H9 (cell line): ENCODE data around the gene BABAM1. TPM values are rescaled to one million over a fixed set of nuclear protein-coding genes. Genes with fewer than 3 reads are reported as not detected.

ENCODE experiments used
- DNase-seq: peaks from one replicate; pipeline ENCODE4 v3.0.0-alpha.2; 2017
- H2AFZ ChIP-seq: one replicate; pipeline ENCODE4 v1.6.1; 2013; ENCODE audit warnings: mild to moderate bottlenecking, low read length, control low read depth, moderate library complexity
- H2AK5ac ChIP-seq: 2 replicates; pipeline ENCODE4 v1.6.1; 2013; ENCODE audit warnings: low read length, control low read depth, mixed read lengths; ENCODE audit not compliant: insufficient read length
- H2BK120ac ChIP-seq: one replicate; pipeline ENCODE4 v1.6.1; 2013; ENCODE audit warnings: low read depth, mild to moderate bottlenecking, low read length, control low read depth, inconsistent platforms; ENCODE audit not compliant: poor library complexity, severe bottlenecking
- H2BK12ac ChIP-seq: 2 replicates; pipeline ENCODE4 v1.6.1; 2013; ENCODE audit warnings: low read length, control low read depth, mixed read lengths, low read depth; ENCODE audit not compliant: insufficient read length
- H2BK15ac ChIP-seq: 2 replicates; pipeline ENCODE4 v1.6.1; 2013; ENCODE audit warnings: low read depth, low read length, control low read depth
- H2BK20ac ChIP-seq: one replicate; pipeline ENCODE4 v1.6.1; 2013; ENCODE audit warnings: low read depth, mild to moderate bottlenecking, low read length, control low read depth, inconsistent platforms; ENCODE audit not compliant: poor library complexity, severe bottlenecking
- H2BK5ac ChIP-seq: 2 replicates; pipeline ENCODE4 v1.6.1; 2013; ENCODE audit warnings: low read length, control low read depth, mixed read lengths; ENCODE audit not compliant: insufficient read length
- H3K14ac ChIP-seq: 2 replicates; pipeline ENCODE4 v1.6.1; 2013; ENCODE audit warnings: low read length, control low read depth; ENCODE audit not compliant: insufficient read depth
- H3K18ac ChIP-seq: 2 replicates; pipeline ENCODE4 v1.6.1; 2013; ENCODE audit warnings: low read depth, mild to moderate bottlenecking, mixed read lengths, low read length, control low read depth; ENCODE audit not compliant: insufficient read length
- H3K23ac ChIP-seq: 2 replicates; pipeline ENCODE4 v1.6.1; 2013; ENCODE audit warnings: low read length, control low read depth, mixed read lengths, low read depth; ENCODE audit not compliant: insufficient read length
- H3K23me2 ChIP-seq: 2 replicates; pipeline ENCODE4 v1.6.1; 2013; ENCODE audit warnings: low read depth, mild to moderate bottlenecking, mixed read lengths, low read length, control low read depth; ENCODE audit not compliant: insufficient read length, poor library complexity, severe bottlenecking
- H3K27ac ChIP-seq: 2 replicates; pipeline ENCODE4 v1.5.1; 2013; ENCODE audit warnings: low read length, control low read depth, mixed read lengths, low read depth; ENCODE audit not compliant: insufficient read length
- H3K27me3 ChIP-seq: 2 replicates; pipeline ENCODE4 v1.6.1; 2013; ENCODE audit warnings: low read length, control low read depth, inconsistent platforms; ENCODE audit not compliant: insufficient read depth
- H3K4ac ChIP-seq: 2 replicates; pipeline ENCODE4 v1.6.1; 2013; ENCODE audit warnings: low read depth, mild to moderate bottlenecking, control low read depth, inconsistent platforms, low read length, moderate library complexity
- H3K4me1 ChIP-seq: 2 replicates; pipeline ENCODE4 v1.6.1; 2013; ENCODE audit warnings: low read length, control low read depth, inconsistent platforms; ENCODE audit not compliant: insufficient read depth
- H3K4me2 ChIP-seq: 2 replicates; pipeline ENCODE4 v1.6.1; 2013; ENCODE audit warnings: low read length, control low read depth, mixed read lengths; ENCODE audit not compliant: insufficient read length, insufficient read depth
- H3K56ac ChIP-seq: 2 replicates; pipeline ENCODE4 v1.6.1; 2013; ENCODE audit warnings: low read depth, mild to moderate bottlenecking, mixed read lengths, low read length, control low read depth; ENCODE audit not compliant: insufficient read length
- H3K79me1 ChIP-seq: 2 replicates; pipeline ENCODE4 v1.6.1; 2013; ENCODE audit warnings: low read depth, mild to moderate bottlenecking, moderate library complexity, low read length, control low read depth, inconsistent platforms; ENCODE audit not compliant: insufficient read depth, poor library complexity, severe bottlenecking
- H3K79me2 ChIP-seq: 2 replicates; pipeline ENCODE4 v1.6.1; 2013; ENCODE audit warnings: low read length, control low read depth, inconsistent platforms; ENCODE audit not compliant: insufficient read depth
- H3K9ac ChIP-seq: 2 replicates; pipeline ENCODE4 v1.6.1; 2013; ENCODE audit warnings: low read length, control low read depth, mixed read lengths; ENCODE audit not compliant: insufficient read length; ENCODE audit errors: extremely low read depth
- H3K9me3 ChIP-seq: one replicate; pipeline ENCODE4 v1.6.1; 2013; ENCODE audit warnings: low read depth, low read length, inconsistent platforms; ENCODE audit not compliant: control insufficient read depth
- H3T11ph ChIP-seq: one replicate; pipeline ENCODE4 v1.6.1; 2013; ENCODE audit warnings: mild to moderate bottlenecking, low read length, control low read depth, inconsistent platforms
- H4K20me1 ChIP-seq: one replicate; pipeline ENCODE4 v1.6.1; 2013; ENCODE audit not compliant: control insufficient read depth, insufficient read length, insufficient read depth
- H4K5ac ChIP-seq: 2 replicates; pipeline ENCODE4 v1.6.1; 2013; ENCODE audit warnings: low read depth, mild to moderate bottlenecking, mixed read lengths, low read length, control low read depth; ENCODE audit not compliant: insufficient read length
- H4K8ac ChIP-seq: replicated peaks from 2 replicates; pipeline ENCODE4 v1.6.1; 2013; ENCODE audit warnings: low read length, control low read depth, mixed read lengths, low read depth; ENCODE audit not compliant: insufficient read length
- H4K91ac ChIP-seq: 2 replicates; pipeline ENCODE4 v1.6.1; 2013; ENCODE audit warnings: low read depth, mild to moderate bottlenecking, moderate library complexity, mixed read lengths, low read length, control low read depth; ENCODE audit not compliant: insufficient read length
- H3K27ac Mint-ChIP-seq, 3 experiments: 2 replicates in 2 of 3; 3 replicates in 1 of 3; pipeline ENCODE4 v1.8.0; 2020 to 2021; ENCODE audit warnings: mixed read lengths in 3 of 3, mild to moderate bottlenecking in 1 of 3, moderate library complexity in 1 of 3
- H3K27me3 Mint-ChIP-seq: 2 replicates; pipeline ENCODE4 v1.8.0; 2021; ENCODE audit warnings: low read depth, mild to moderate bottlenecking, moderate library complexity, mixed read lengths
- H3K36me3 Mint-ChIP-seq, 3 experiments: 2 replicates in 2 of 3; 3 replicates in 1 of 3; pipeline ENCODE4 v1.8.0; 2020 to 2021; ENCODE audit warnings: low read depth in 3 of 3, mixed read lengths in 3 of 3; ENCODE audit not compliant: insufficient read depth in 1 of 3
- H3K4me1 Mint-ChIP-seq, 2 experiments: 2 replicates each; pipeline ENCODE4 v1.8.0; 2020; ENCODE audit warnings: mixed read lengths in 2 of 2
- H3K4me3 Mint-ChIP-seq, 2 experiments: 2 replicates in 1 of 2; 3 replicates in 1 of 2; pipeline ENCODE4 v1.8.0; 2020 to 2021; ENCODE audit warnings: mild to moderate bottlenecking in 2 of 2, mixed read lengths in 2 of 2, moderate library complexity in 1 of 2
- H3K9me3 Mint-ChIP-seq, 2 experiments: 2 replicates in 1 of 2; 3 replicates in 1 of 2; pipeline ENCODE4 v1.8.0; 2020; ENCODE audit warnings: mild to moderate bottlenecking in 2 of 2, mixed read lengths in 2 of 2, moderate library complexity in 1 of 2
- WGBS: extraction: QIAGEN DNeasy Blood & Tissue Kit; methylation state at CpG from one replicate; pipeline ENCODE4 v1.1.7; 2013; ENCODE audit warnings: missing lambda C conversion rate, low lambda C conversion rate, mixed read lengths; ENCODE audit not compliant: insufficient read length; ENCODE audit errors: extremely low coverage; 5-methylcytosine and 5-hydroxymethylcytosine counted together
- total RNA-seq: library from RNA; stranded (reverse); gene quantifications from 2 replicates; pipeline ENCODE4 v1.2.1, GENCODE V29; 2021
- TF ChIP-seq, protein P1 (sequence below): fragments of 200-600 bp; sonication (generic); conservative IDR thresholded peaks from 3 replicates; pipeline ENCODE4 v1.8.0; 2021; ENCODE audit warnings: antibody characterized with exemption, mild to moderate bottlenecking

The BABAM1 gene
- total RNA-seq, 1 experiment from 2014 or later = 130 TPM

DNA sequence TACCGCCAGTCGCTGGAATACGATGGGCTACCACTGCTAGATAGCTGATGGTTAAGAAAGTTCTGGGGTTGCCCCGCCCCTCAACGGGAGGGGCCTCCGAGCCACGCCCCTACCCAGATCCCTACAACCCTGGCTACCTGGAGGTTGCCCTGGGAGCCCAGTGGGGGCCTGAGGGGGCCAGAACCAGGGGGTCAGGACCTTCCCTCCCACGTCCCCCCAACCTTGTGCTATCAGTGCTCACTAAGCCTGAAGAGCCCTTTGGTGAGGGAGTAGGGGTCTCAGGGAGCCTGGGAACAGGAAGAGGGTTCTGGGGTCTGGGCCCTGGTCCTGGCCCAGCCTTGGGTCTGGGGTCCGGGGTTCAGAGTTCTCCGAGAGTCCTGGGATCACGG, 32.3 kb upstream of the BABAM1 start:
- Histone ChIP-seq H3K14ac (peak overlapping the region; percentile 16; the same call in 1 of the 2 replicates), H3K56ac (no peak overlapping the region), H2AFZ (no peak overlapping the region), H3K79me2 (peaks cover 7% of the 10 kb centered on the region), H4K20me1 (no peaks in the 10 kb centered on the region), H4K91ac (no peak overlapping the region), H3K9ac (peak overlapping the region; percentile 27), H3K4ac (no peak overlapping the region), H3K27me3 (no peaks in the 10 kb centered on the region), H2BK5ac (no peak overlapping the region), H3K4me2 (peak overlapping the region; percentile 69), H3K79me1 (peaks cover 3% of the 10 kb centered on the region), H3K23me2 (peaks cover 6% of the 10 kb centered on the region), H3K23ac (no peak overlapping the region), H3K4me1 (no peaks in the 10 kb centered on the region), H2BK15ac (no peak overlapping the region), H2AK5ac (no peak overlapping the region), H4K5ac (no peak overlapping the region), H2BK20ac (no peak overlapping the region), H3K9me3 (no peaks in the 10 kb centered on the region), H2BK12ac (no peak overlapping the region), H3K18ac (no peak overlapping the region), H3T11ph (no peak overlapping the region), H3K27ac (no peak overlapping the region), H2BK120ac (no peak overlapping the region), H4K8ac (no peak overlapping the region)
- DNase-seq = peak; percentile 81
- Mint-ChIP-seq H3K4me1 (peaks cover 16 to 20% of the 10 kb centered on the region in 2 experiments), H3K27me3 (no peaks in the 10 kb centered on the region), H3K36me3 (peaks cover 22 to 67% (median 48%) of the 10 kb centered on the region in 3 experiments; a peak in 6 of 7 replicates), H3K9me3 (no peaks in the 10 kb centered on the region), H3K27ac (peak overlapping the region in 2 of 3 experiments; percentile 55 to 85; a peak in 3 of 7 replicates), H3K4me3 (peak overlapping the region; percentile 81 to 87)
- WGBS = no CpG with 5 or more reads among the region's 11 CpGs
- TF ChIP-seq, protein P1, sequence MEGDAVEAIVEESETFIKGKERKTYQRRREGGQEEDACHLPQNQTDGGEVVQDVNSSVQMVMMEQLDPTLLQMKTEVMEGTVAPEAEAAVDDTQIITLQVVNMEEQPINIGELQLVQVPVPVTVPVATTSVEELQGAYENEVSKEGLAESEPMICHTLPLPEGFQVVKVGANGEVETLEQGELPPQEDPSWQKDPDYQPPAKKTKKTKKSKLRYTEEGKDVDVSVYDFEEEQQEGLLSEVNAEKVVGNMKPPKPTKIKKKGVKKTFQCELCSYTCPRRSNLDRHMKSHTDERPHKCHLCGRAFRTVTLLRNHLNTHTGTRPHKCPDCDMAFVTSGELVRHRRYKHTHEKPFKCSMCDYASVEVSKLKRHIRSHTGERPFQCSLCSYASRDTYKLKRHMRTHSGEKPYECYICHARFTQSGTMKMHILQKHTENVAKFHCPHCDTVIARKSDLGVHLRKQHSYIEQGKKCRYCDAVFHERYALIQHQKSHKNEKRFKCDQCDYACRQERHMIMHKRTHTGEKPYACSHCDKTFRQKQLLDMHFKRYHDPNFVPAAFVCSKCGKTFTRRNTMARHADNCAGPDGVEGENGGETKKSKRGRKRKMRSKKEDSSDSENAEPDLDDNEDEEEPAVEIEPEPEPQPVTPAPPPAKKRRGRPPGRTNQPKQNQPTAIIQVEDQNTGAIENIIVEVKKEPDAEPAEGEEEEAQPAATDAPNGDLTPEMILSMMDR = no peak
